GM12892 (cell line): ENCODE results near the gene PSMB10.

Experiments used
- POLR2A ChIP-seq: IDR thresholded peaks from 2 replicates; pipeline ENCODE4 v1.6.1; 2011; ENCODE audit warnings: low read depth, low read length, control low read depth
- POLR2AphosphoS5 ChIP-seq: IDR thresholded peaks from 2 replicates; pipeline ENCODE4 v1.6.1; 2011; ENCODE audit warnings: low read depth, low read length, control low read depth
- TAF1 ChIP-seq: IDR thresholded peaks from 2 replicates; pipeline ENCODE4 v1.6.1; 2011; ENCODE audit warnings: low read depth, mild to moderate bottlenecking, control low read depth, low read length, borderline replicate concordance

DNA sequence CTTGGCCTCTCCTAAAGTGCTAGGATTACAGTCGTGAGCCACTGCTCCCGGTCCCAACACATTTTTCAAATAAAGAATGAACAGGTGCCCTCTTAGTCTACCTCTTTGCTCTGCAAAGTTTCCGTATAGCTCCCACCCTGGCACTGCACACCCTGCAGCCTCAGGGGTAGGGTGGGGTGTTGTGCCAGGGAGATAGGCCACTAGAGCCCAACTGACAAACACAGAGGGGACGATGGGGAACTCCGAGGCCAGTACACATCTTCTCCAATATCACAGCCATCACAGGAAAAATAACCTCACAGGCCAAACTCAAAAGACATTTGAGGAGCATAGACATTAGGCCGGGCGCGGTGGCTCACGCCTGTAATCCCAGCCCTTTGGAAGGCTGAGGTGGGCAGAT, 34.5 kb upstream of the PSMB10 start:
- TF ChIP-seq POLR2A (no peak), POLR2AphosphoS5 (no peak), TAF1 (no peak)
